HUES64 (cell line): Measurements from ENCODE around the gene CNTNAP2.

ENCODE experiments used
- H3K27ac ChIP-seq: 2 replicates; pipeline ENCODE4 v1.7.0; 2013; ENCODE audit warnings: low read depth, low read length, inconsistent platforms
- H3K27me3 ChIP-seq: 2 replicates; pipeline ENCODE4 v1.6.1; 2013; ENCODE audit warnings: mild to moderate bottlenecking, low read length; ENCODE audit not compliant: insufficient read depth
- H3K36me3 ChIP-seq: 2 replicates; pipeline ENCODE4 v1.6.1; 2013; ENCODE audit warnings: mild to moderate bottlenecking, low read length; ENCODE audit not compliant: insufficient read depth
- H3K4me1 ChIP-seq: 2 replicates; pipeline ENCODE4 v1.6.1; 2013; ENCODE audit warnings: mild to moderate bottlenecking, low read length, moderate library complexity; ENCODE audit not compliant: insufficient read depth
- H3K4me3 ChIP-seq: 2 replicates; pipeline ENCODE4 v1.5.1; 2013; ENCODE audit warnings: mild to moderate bottlenecking, low read length, moderate library complexity
- H3K9ac ChIP-seq: 2 replicates; pipeline ENCODE4 v1.6.1; 2013; ENCODE audit warnings: mild to moderate bottlenecking, low read depth, low read length
- H3K9me3 ChIP-seq: 2 replicates; pipeline ENCODE4 v1.6.1; 2013; ENCODE audit warnings: low read depth, low read length; ENCODE audit not compliant: insufficient read depth
- WGBS: fragments of 150-250, 120-280 bp; methylation state at CpG from one replicate; pipeline ENCODE4 v1.1.7; 2013; ENCODE audit warnings: missing lambda C conversion rate; 5-methylcytosine and 5-hydroxymethylcytosine counted together

Gene CNTNAP2

GRCh38 chr7:147240468-147240867, 1123.9 kb downstream of the CNTNAP2 start:
- WGBS, result 87% methylated on average over 4 of the region's 5 CpGs
- no peaks in the 10 kb centered on the region for H3K9me3 ChIP-seq
- no peak overlapping the region for H3K27ac ChIP-seq
- no peaks in the 10 kb centered on the region for H3K27me3 ChIP-seq
- H3K4me3 ChIP-seq, result no peak overlapping the region
- H3K36me3 ChIP-seq, result no peaks in the 10 kb centered on the region
- no peak overlapping the region for H3K9ac ChIP-seq
- no peaks in the 10 kb centered on the region for H3K4me1 ChIP-seq

- Histone ChIP-seq H3K9ac (no peak overlapping the region), H3K9me3 (no peaks in the 10 kb centered on the region), H3K36me3 (no peaks in the 10 kb centered on the region), H3K27me3 (no peaks in the 10 kb centered on the region), H3K4me1 (no peaks in the 10 kb centered on the region), H3K4me3 (no peak overlapping the region), H3K27ac (no peak overlapping the region)
- 58% methylated on average over 8 of the region's 8 CpGs for whole genome bisulfite sequencing
These were observed 1128.7 kb downstream of the CNTNAP2 start for GRCh38 chr7:147245274-147245673.

- H3K36me3 ChIP-seq, result no peaks in the 10 kb centered on the region
- H3K27ac ChIP-seq, result no peak overlapping the region
- no peak overlapping the region for H3K9ac ChIP-seq
- no peaks in the 10 kb centered on the region for H3K9me3 ChIP-seq
- WGBS, result 93% methylated on average over 1 of the region's 2 CpGs
- no peaks in the 10 kb centered on the region for H3K4me1 ChIP-seq
- no peaks in the 10 kb centered on the region for H3K27me3 ChIP-seq
- no peak overlapping the region for H3K4me3 ChIP-seq
These were observed 1133.4 kb downstream of the CNTNAP2 start for GRCh38 chr7:147249956-147250355.

GRCh38 chr7:147251751-147252325, 1135.2 kb downstream of the CNTNAP2 start:
- Histone ChIP-seq H3K4me1 (no peaks in the 10 kb centered on the region), H3K9ac (no peak overlapping the region), H3K36me3 (no peaks in the 10 kb centered on the region), H3K4me3 (no peak overlapping the region), H3K27me3 (no peaks in the 10 kb centered on the region), H3K9me3 (no peaks in the 10 kb centered on the region), H3K27ac (no peak overlapping the region)
- WGBS, result 80% methylated on average over 1 of the region's 1 CpG

- 100% methylated on average over 1 of the region's 1 CpG for WGBS
- Histone ChIP-seq H3K4me3 (no peak overlapping the region), H3K36me3 (no peaks in the 10 kb centered on the region), H3K9me3 (no peaks in the 10 kb centered on the region), H3K4me1 (no peaks in the 10 kb centered on the region), H3K27ac (no peak overlapping the region), H3K9ac (no peak overlapping the region), H3K27me3 (no peaks in the 10 kb centered on the region)
These were observed 1145.1 kb downstream of the CNTNAP2 start for GRCh38 chr7:147261693-147262092.

- Histone ChIP-seq H3K9ac (no peak overlapping the region), H3K4me3 (no peak overlapping the region), H3K9me3 (no peaks in the 10 kb centered on the region), H3K27ac (no peak overlapping the region), H3K27me3 (no peaks in the 10 kb centered on the region), H3K4me1 (0 out of 2 replicates have a peak, but pooled peaks cover 2% of the 10 kb centered on the region), H3K36me3 (no peaks in the 10 kb centered on the region)
- WGBS, result 94% methylated on average over 8 of the region's 8 CpGs
These were observed 1148.9 kb downstream of the CNTNAP2 start for GRCh38 chr7:147265528-147265927.

GRCh38 chr7:147276106-147276505, 1159.5 kb downstream of the CNTNAP2 start:
- no peak overlapping the region for H3K27ac ChIP-seq
- no peaks in the 10 kb centered on the region for H3K36me3 ChIP-seq
- WGBS, result 100% methylated on average over 1 of the region's 1 CpG
- H3K4me1 ChIP-seq, result peaks cover 6% of the 10 kb centered on the region
- H3K27me3 ChIP-seq, result no peaks in the 10 kb centered on the region; the same call in 1 of the 2 replicates
- H3K9me3 ChIP-seq, result no peaks in the 10 kb centered on the region
- no peak overlapping the region for H3K4me3 ChIP-seq
- H3K9ac ChIP-seq, result no peak overlapping the region

- Histone ChIP-seq H3K4me3 (no peak overlapping the region), H3K36me3 (no peaks in the 10 kb centered on the region), H3K4me1 (peaks cover 6% of the 10 kb centered on the region), H3K9ac (no peak overlapping the region), H3K9me3 (no peaks in the 10 kb centered on the region), H3K27me3 (peaks cover 2% of the 10 kb centered on the region; the same call in 1 of the 2 replicates), H3K27ac (no peak overlapping the region)
- 94% methylated on average over 6 of the region's 6 CpGs for WGBS
These were observed 1160.3 kb downstream of the CNTNAP2 start for GRCh38 chr7:147276783-147277370.

- WGBS, result 85% methylated on average over 4 of the region's 4 CpGs
- Histone ChIP-seq H3K27me3 (peaks cover 2% of the 10 kb centered on the region; the same call in 1 of the 2 replicates), H3K27ac (no peak overlapping the region), H3K9ac (no peak overlapping the region), H3K4me3 (no peak overlapping the region), H3K36me3 (no peaks in the 10 kb centered on the region), H3K9me3 (no peaks in the 10 kb centered on the region), H3K4me1 (peaks cover 6% of the 10 kb centered on the region)
These were observed 1162.9 kb downstream of the CNTNAP2 start for GRCh38 chr7:147279514-147279913.

GRCh38 chr7:147279964-147280374, 1163.4 kb downstream of the CNTNAP2 start:
- no peaks in the 10 kb centered on the region for H3K9me3 ChIP-seq
- no peak overlapping the region for H3K9ac ChIP-seq
- whole genome bisulfite sequencing, result 60% methylated on average over 2 of the region's 2 CpGs
- peaks cover 2% of the 10 kb centered on the region; the same call in 1 of the 2 replicates for H3K27me3 ChIP-seq
- H3K27ac ChIP-seq, result no peak overlapping the region
- peaks cover 6% of the 10 kb centered on the region for H3K4me1 ChIP-seq
- no peaks in the 10 kb centered on the region for H3K36me3 ChIP-seq
- H3K4me3 ChIP-seq, result no peak overlapping the region

- peaks cover 6% of the 10 kb centered on the region for H3K4me1 ChIP-seq
- no peak overlapping the region for H3K4me3 ChIP-seq
- H3K36me3 ChIP-seq, result no peaks in the 10 kb centered on the region
- H3K9me3 ChIP-seq, result no peaks in the 10 kb centered on the region
- H3K27ac ChIP-seq, result no peak overlapping the region
- H3K27me3 ChIP-seq, result peaks cover 2% of the 10 kb centered on the region; the same call in 1 of the 2 replicates
- no peak overlapping the region for H3K9ac ChIP-seq
These were observed 1165.6 kb downstream of the CNTNAP2 start for GRCh38 chr7:147282204-147282603.

GRCh38 chr7:147296201-147296600, 1179.6 kb downstream of the CNTNAP2 start:
- Histone ChIP-seq H3K36me3 (no peaks in the 10 kb centered on the region), H3K9ac (no peak overlapping the region)

More at GRCh38 chr7:147296201-147296600, 1179.6 kb downstream of the CNTNAP2 start:
- Histone ChIP-seq H3K27ac (no peak overlapping the region), H3K27me3 (no peaks in the 10 kb centered on the region), H3K4me1 (no peaks in the 10 kb centered on the region), H3K9me3 (no peaks in the 10 kb centered on the region), H3K4me3 (no peak overlapping the region)
